AG04450 (cell line): ENCODE data around the gene TLE4. TPM values are rescaled to one million over a fixed set of nuclear protein-coding genes. Genes with fewer than 3 reads are reported as not detected.

Source experiments
- CTCF ChIA-PET: fragments of 300-600, 350-600 bp; formaldehyde crosslinking; extraction: SDS; loops from one replicate; lab custom pipeline; 2022; ENCODE audit warnings: antibody characterized with exemption, inconsistent platforms; lab: Charles Lee
- POLR2A ChIA-PET: fragments of 350-600 bp; formaldehyde crosslinking; extraction: SDS; loops from one replicate; lab custom pipeline; 2021; ENCODE audit warnings: antibody characterized with exemption, inconsistent platforms; lab: Yijun Ruan, JAX
- DNase-seq: peaks from one replicate; pipeline ENCODE4 v3.0.0-alpha.2; 2011; ENCODE audit warnings: low read depth, low spot score
- H3K27ac ChIP-seq: one replicate; pipeline ENCODE4 v1.5.1; 2012; ENCODE audit warnings: low read depth, low read length, control low read depth
- H3K27me3 ChIP-seq: one replicate; pipeline ENCODE4 v1.6.0; 2012; ENCODE audit warnings: low read length; ENCODE audit not compliant: control insufficient read depth, insufficient read depth
- H3K4me3 ChIP-seq: 2 replicates; pipeline ENCODE4 v1.5.1; 2011; ENCODE audit warnings: mild to moderate bottlenecking, low read depth, low read length, control low read depth
- H3K9me3 ChIP-seq: 2 replicates; pipeline ENCODE4 v1.5.1; 2012; ENCODE audit warnings: low read length; ENCODE audit not compliant: control insufficient read depth, insufficient read depth
- CTCF ChIP-seq: IDR thresholded peaks from 2 replicates; pipeline ENCODE4 v1.5.1; 2011; ENCODE audit warnings: low read depth, low read length, control low read depth, inconsistent platforms
- polyA plus RNA-seq: library from polyadenylated mRNA; depleted of rRNA; stranded (reverse); fragments of >200 nt; gene quantifications from 2 replicates; pipeline ENCODE4 v1.2.3, GENCODE V29; 2011

The TLE4 gene
- polyA plus RNA-seq, 1 experiment: 53.4 TPM

- ChIA-PET POLR2A (interaction anchor here (0.7 kb wide), 1 partner anchor 8 kb away, joined by 5 read pairs; no protein-coding TSS in a partner anchor), CTCF (no interaction called here)
- Histone ChIP-seq H3K27me3 (no peaks in the 10 kb centered on the region), H3K27ac (no peak overlapping the region), H3K9me3 (no peaks in the 10 kb centered on the region), H3K4me3 (no peak overlapping the region)
- TF ChIP-seq CTCF: no peak
- no peak for DNase-seq
Measured at GRCh38 chr9:79555474-79556089, 16.2 kb upstream of the TLE4 start.

- TF ChIP-seq CTCF: no peak
- Histone ChIP-seq H3K4me3 (no peak overlapping the region), H3K27me3 (no peaks in the 10 kb centered on the region), H3K9me3 (no peaks in the 10 kb centered on the region), H3K27ac (no peak overlapping the region)
- DNase-seq: no peak
- ChIA-PET POLR2A (interaction anchor here (1.0 kb wide), 1 partner anchor 12 kb away, joined by 4 read pairs; the partner anchor contains the start of gene TLE4), CTCF (interaction anchor here (0.6 to 1.5 kb wide), 3 partner anchors 9 to 430 kb away, joined by 3 to 9 read pairs (median 5); no protein-coding TSS in a partner anchor)
Measured at GRCh38 chr9:79559495-79560181, 12.1 kb upstream of the TLE4 start.

- POLR2A ChIA-PET: no interaction called here
- no peak for TF ChIP-seq CTCF
Measured at GRCh38 chr9:79562749-79563386, 8.9 kb upstream of the TLE4 start.

GRCh38 chr9:79564105-79564504 lies 7.7 kb upstream of the TLE4 start:
- Histone ChIP-seq H3K27ac (no peak overlapping the region), H3K4me3 (no peak overlapping the region), H3K27me3 (no peaks in the 10 kb centered on the region), H3K9me3 (no peaks in the 10 kb centered on the region)
- ChIA-PET CTCF (no interaction called here), POLR2A (interaction anchor here (0.6 kb wide), 1 partner anchor 9 kb away, joined by 5 read pairs; no protein-coding TSS in a partner anchor)
- no peak for TF ChIP-seq CTCF
- DNase-seq: no peak

More at GRCh38 chr9:79562749-79563386, 8.9 kb upstream of the TLE4 start:
- no peaks in the 10 kb centered on the region for H3K27me3 ChIP-seq
- no peaks in the 10 kb centered on the region for H3K9me3 ChIP-seq
- no peak overlapping the region for H3K27ac ChIP-seq
- CTCF ChIA-PET: no interaction called here
- no peak overlapping the region for H3K4me3 ChIP-seq
- no peak for DNase-seq
